Activated naive CD4-positive, alpha-beta T cell (primary cell): ENCODE data around the gene SLC5A4.
"Not testable (repeated sequence)": the region's sequence is repeated elsewhere in the genome, so short reads cannot be mapped to it uniquely, and the experiment has no call there.

Source experiments
- DNase-seq, 4 experiments: peaks; one replicate each; lab custom pipeline; 2025; lab: John Stamatoyannopoulos, UW

SLC5A4 gene

GRCh38 chr22:32255217-32255616, at the start of gene SLC5A4:
TSS of gene SLC5A4 (minus strand) at chr22:32255347. CDS start at chr22:32255329, 18 bp downstream.
- DNase-seq, result no peak

- DNase-seq, result not testable (repeated sequence)
Measured at GRCh38 chr22:32293921-32294320, 38.8 kb upstream of the SLC5A4 start.

GRCh38 chr22:32286290-32286840, 31.2 kb upstream of the SLC5A4 start:
- DNase-seq, result no peak

DNA sequence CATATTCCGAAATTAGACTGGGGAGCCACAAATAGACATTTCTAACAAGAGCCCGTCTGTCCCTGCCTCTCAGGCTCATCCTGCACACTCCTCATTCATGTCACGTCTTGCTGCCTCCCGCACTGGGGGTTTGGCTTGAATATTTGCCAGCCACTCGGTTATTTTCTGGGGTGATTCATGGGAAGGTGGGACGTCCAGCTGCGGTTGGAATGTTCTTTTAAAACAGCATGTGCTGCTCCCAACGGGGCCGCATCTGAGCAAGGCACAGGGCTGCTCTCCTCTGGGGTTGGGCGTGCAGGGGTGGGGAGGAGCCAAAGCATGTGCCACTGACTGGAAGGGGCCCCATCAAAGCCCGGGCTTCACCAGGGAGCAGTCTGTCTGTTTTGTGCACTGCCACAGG, 25.9 kb upstream of the SLC5A4 start:
- DNase-seq, result no peak

GRCh38 chr22:32275353-32275752, 20.2 kb upstream of the SLC5A4 start:
- not testable (repeated sequence) for DNase-seq

GRCh38 chr22:32271389-32271788, 16.2 kb upstream of the SLC5A4 start:
- no peak for DNase-seq

GRCh38 chr22:32270641-32271369, 15.7 kb upstream of the SLC5A4 start:
- DNase-seq, result no peak

DNA sequence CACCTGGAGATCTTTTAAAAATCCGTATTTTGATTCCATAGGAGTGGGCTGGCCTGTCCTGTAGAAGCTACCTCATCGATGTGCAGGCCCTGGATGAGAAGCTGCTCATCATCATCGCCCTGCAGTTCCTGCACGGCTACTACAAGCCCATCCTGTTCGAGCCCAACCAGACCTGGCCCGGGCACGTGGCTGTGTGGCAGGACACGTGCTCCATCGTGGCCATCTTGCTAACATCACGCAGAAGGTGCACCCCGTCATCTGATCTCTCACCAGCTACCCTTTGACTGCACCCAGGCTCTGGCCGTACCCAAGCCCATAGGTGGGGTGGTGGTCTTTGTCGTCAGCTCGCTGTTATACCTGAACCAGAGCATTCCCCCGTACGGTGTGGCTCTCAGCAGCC, 14.2 kb upstream of the SLC5A4 start:
- no peak for DNase-seq

DNA sequence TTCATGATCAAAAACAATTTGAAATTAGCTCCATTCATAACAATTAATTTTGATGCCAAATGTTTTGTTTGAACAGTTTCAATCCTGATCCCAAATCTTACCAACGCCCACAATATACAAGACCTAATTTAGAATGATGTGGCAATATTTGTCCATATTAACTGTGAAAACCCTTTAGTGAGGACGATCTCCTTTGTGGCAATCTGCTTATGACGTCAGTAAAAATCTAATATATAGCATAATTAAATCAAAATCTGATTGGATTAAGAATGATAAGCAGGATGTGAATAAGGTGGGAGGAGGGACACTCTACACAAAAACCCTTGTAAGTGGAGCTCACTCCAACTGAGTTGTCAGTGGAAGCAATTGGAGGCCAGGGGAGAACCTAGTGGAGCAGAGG, 11.9 kb upstream of the SLC5A4 start:
- no peak for DNase-seq

GRCh38 chr22:32265882-32266767, 11.0 kb upstream of the SLC5A4 start:
- DNase-seq, result peak in 3 of 4 experiments; percentile 10 to 56 (median 14)

DNA sequence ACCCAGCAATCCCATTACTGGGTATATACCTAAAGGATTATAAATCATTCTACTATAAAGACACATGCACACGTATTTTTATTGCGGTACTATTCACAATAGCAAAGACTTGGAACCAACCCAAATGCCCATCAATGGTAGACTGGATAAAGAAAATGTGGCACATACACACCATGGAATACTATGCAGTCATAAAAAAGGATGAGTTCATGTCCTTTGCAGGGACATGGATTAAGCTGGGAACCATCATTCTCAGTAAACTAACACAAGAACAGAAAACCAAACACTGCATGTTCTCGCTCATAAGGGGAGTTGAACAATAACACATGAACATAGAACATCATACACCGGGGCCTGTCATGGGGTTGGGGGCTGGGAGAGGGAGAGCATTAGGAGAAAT, 8.5 kb upstream of the SLC5A4 start:
- not testable (repeated sequence) for DNase-seq

- DNase-seq, result no peak
Measured at GRCh38 chr22:32261306-32261705, 6.2 kb upstream of the SLC5A4 start.

DNA sequence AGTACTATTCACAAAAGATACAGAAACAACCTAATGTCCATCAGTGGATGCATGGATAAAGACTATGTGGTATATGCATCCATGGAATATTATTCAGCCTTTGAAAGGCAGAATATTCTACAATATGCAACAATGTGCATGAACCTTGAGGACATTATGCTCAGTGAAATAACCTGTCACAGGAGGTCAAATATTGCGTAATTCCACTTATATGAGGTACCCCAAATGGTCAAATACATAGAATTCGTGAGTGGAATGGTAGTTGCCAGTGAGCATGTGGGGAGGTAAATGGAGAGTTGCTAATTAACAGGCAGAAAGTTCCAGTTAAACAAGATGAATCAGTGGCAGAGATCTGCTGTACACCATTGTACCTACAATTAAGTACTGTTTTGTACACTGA, 3.6 kb upstream of the SLC5A4 start:
- no peak for DNase-seq

- DNase-seq, result no peak
Measured at GRCh38 chr22:32255726-32256125, 579 bp upstream of the SLC5A4 start.

DNA sequence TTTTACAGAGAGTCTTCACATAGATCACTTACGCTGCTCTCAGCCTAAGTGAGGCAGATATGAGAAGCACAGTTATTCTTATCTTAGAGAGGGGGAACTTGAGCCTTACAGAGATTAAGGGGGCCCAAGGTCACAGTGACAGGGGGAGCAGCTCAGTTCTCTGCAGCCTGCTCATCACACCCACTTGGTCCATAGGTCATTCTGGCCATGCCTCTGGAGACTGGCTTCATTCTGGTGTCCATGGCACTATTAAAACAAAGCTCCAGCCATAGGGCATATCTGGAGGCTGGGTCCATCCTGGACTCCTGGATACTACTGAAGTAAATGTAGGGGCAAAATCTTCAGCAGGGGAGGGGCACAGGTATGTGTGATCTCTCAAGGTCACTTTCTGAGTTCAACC, 5.9 kb downstream of the SLC5A4 start:
- DNase-seq, result no peak

- no peak for DNase-seq
Measured at GRCh38 chr22:32248276-32248675, 6.9 kb downstream of the SLC5A4 start.

GRCh38 chr22:32246166-32246565, 9.0 kb downstream of the SLC5A4 start:
- DNase-seq, result no peak

DNA sequence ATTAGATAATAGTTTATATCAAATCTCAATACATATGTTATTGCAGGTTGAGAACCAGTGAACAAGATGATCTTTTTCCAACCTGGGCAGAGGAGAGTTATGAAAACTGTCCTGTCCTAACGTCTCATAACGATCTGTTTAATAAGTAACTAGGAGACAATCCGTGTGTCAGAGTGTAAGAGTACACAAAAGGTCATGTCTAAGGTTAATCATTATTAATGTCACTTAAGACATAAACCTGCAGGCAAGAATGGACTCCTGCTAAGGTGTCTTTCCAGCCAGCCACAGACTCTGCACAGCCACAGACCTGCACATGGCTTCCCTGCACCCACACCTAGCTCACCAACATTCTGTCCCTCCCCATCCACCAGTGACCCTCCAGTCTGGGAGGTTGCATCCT, 10.1 kb downstream of the SLC5A4 start:
- no peak for DNase-seq

DNA sequence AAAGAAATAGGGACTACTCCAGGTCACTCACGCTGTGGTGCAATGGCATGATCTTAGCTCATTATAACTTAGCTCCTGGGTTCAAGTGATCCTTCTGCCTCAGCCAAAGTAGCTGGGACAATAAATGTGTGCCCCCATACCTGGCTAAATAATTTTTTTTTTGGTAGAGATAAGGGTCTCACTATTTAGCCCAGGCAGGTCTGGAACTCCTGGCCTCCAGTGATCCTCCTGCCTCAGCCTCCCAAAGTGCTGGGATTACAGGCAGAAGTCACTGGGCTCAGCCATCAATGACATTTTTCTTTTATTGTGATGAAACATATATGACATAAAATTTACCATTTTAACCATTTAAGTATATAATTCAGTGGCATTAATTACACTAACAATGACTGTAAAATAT, 10.6 kb downstream of the SLC5A4 start:
- no peak for DNase-seq

GRCh38 chr22:32240461-32240860, 14.7 kb downstream of the SLC5A4 start:
- no peak for DNase-seq

DNA sequence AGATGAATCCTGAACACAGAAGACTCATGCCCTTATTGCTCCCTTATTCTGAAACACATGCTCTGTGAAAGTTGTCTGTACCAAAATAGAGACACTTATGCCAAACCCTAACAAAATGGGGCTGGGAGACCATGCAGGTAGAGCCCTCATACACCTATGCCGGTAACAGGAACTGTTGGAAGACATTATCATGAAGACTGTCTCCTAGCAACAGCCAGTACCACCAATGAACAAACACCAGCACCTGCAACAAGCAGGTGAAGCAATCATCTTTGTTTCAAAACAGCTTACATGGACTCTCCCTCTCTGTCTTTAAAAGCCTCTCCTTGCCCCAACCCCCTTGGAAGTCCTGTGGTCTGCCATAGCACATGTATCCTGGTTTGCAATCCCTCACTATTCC, 17.2 kb downstream of the SLC5A4 start:
- DNase-seq, result no peak

DNA sequence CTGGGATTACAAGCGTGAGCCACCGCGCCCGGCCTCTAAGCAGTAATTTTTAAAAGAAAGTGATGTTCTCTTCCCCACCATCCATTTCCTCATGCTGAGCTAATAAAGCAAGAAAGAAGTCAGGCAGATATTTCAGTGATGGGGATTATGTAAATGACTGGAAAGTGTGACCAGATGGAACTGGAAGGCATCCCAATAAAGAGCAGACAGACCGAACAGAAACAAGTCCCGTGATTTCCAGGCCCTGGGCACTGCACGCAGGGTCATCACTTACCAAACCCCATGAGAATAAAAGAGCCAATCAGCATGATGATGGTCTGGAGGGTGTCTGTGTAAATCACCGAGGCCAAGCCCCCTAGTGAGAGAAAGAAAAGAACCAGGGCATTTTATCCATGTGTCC, 18.2 kb downstream of the SLC5A4 start:
- no peak for DNase-seq

- no peak for DNase-seq
Measured at GRCh38 chr22:32233091-32233490, 22.1 kb downstream of the SLC5A4 start.
